HG02852 (cell line): ENCODE measurements around the gene CYP27B1.

ENCODE experiments used
- ATAC-seq: cut with Tn5 transposase; IDR thresholded peaks from one replicate; pipeline ENCODE4 v1.9.1; 2021; ENCODE audit warnings: mild to moderate bottlenecking, moderate library complexity; ENCODE audit not compliant: unreplicated experiment

CYP27B1 gene

GRCh38 chr12:57766464-57767304, at the start of gene CYP27B1:
CYP27B1 (minus strand) TSS chr12:57767078; CDS start chr12:57767041, 37 bp downstream.
- no peak for ATAC-seq

- ATAC-seq = no peak
These were observed 49.4 kb upstream of the CYP27B1 start for GRCh38 chr12:57816001-57816854.

GRCh38 chr12:57815177-57816000, 48.5 kb upstream of the CYP27B1 start:
- no peak for ATAC-seq

DNA sequence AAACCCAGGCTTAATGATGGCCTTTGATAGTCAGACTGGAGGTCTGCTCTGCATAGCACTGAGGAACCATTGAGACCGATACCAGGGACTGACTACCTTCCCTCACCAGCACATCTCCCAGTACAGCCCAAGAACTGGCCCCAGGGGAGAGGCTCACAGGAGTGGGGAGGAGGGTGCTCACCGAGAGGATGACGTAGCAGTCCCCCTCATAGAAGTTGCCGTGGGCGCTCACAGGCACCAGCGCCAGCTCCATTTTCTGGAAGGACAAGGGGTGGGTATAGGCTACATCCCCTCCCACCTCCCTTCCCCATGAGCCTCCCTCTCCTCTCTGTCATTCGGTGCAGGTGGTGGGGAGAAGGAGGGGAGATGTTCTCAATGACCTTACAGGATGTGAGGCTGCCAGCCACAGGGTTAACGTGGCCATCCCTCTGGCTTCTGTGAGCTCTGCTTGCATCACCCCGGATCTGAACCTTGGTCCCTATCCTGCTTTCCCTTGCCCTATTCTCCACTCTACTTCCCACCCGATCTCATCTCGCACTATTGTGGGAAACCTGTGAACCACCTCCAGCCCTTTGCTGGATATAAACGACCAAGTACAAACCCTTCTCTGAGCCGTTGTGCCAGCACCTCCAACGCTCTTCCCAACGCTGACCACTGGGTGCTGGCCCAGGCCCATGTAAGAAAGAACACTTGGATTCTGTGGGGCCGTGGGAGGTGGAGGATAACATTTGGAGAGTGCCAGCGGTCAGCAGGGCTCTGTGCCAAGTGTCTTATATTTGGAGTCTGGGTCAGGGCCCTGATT, 47.3 kb upstream of the CYP27B1 start:
- no peak for ATAC-seq

- no peak for ATAC-seq
These were observed 46.5 kb upstream of the CYP27B1 start for GRCh38 chr12:57813111-57813970.

DNA sequence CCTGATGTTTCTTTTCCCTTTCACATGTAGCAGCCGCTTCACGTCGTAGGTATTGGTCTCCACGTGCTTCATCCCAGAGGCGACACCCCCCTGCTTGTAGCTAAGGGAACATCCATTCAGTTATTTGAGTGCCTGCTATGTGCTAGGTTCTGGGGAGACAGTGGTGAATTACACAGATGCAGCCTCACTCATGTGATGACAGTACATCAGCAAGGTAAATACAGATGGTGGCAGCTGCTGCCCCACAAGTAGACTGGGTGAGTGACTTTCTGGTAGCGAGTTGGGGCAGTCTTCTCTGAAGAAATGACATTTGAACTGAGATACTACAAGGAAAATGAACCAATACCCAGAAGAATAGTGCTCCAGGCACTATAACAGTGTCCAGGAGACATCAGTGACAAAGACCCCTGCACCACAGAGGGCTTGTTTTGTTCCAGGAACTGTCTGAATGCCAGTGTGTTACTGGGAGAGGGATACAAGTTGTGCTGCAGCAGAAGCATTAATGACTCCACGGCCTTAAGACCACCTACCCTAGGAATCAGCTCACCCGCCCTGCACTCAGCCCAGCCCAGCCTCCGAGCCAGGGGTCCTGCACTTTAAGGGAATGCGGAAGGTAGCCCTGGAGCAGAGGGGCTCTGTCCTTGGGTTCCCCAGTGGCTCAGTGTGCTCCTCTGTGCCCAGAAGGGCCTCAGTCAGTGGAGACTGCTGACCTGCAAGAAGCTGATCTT, 44.3 kb upstream of the CYP27B1 start:
- no peak for ATAC-seq

DNA sequence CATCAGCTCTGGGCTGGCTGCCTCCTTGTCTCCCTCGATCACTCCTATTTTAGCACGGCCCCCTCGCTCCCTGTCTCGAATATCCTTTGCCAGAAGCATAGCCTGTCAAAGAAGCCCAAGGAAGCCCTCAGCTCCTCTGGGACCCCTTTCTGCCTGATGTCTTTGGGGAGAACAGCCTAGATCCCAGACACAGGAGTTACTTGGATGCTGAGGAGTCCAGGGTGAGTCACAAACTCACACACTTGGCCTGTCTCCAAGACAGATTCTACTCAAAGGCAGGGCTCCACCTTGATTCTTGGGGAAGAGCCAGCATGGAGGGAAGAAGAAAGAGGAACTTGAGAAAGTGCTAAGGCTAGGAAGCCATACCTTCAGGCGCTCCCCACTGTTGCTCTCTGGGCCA, 43.6 kb upstream of the CYP27B1 start:
- ATAC-seq = no peak

- ATAC-seq = no peak
These were observed 42.5 kb upstream of the CYP27B1 start for GRCh38 chr12:57809425-57809824.

DNA sequence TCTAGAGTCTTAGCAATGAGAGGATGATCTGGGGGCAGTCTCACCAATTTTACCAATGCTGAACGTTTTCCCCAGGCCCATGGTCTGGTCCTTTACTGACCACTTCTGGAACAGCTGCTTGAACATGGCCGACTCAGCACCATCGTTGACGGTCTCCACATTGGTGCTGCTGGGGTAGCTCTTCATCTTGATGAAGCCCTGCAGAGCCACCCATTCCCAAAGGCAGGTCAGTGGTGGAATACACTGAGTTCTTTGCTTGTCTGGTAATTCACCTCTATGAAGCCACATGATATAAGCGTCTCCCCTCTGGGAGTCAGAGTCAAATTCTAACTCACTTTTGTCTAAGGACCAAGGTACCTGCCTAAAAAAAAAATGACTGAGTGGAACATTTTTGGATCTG, 41.5 kb upstream of the CYP27B1 start:
- no peak for ATAC-seq

- ATAC-seq = no peak
These were observed 40.4 kb upstream of the CYP27B1 start for GRCh38 chr12:57807285-57807684.

GRCh38 chr12:57806677-57807076, 39.8 kb upstream of the CYP27B1 start:
- ATAC-seq = no peak

DNA sequence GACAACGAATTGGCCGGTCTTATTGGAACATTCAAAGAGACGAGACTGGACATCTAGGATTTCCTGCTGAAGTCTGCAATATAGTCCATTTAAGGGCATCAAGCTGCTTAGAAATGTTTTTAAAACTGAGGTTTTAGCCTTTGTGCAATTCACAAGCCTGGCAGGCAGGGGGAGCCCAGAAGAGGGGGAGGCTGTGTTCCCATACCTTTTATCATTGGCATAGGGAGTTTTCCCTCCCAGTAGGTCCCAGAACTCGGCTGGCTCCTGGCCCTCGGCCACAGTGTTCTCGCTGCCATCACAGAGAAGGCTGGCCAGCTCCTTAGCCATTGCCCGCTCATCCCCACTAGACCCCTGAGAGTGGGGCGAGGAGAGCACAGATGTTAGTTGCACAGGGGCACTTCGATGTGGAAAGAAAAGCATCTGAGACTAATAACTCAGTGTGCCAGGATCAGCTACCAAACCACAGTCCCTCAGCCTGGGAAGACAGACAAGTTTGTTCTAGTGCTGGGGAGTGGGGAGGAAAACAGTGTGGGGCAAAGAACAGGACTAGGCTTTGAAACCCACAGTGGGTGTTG, 36.5 kb upstream of the CYP27B1 start:
- no peak for ATAC-seq

DNA sequence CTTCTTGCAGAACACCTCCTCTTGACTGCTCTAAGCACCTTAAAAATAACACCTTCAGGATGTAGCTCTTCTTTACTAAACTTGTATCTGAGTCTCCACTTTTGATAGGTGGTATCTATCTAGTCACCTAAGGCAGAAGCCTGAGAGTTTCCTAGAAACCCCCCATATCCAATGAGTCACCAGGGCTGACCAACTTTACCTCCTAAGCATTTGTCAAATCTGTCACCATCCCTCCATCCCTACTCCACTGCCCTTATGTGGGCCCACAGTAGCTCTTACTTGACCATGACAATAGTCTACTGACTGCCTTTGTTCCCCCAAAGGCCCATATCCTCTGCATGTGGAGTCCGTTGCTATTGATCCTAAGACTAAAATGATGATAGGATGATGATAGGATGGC, 35.7 kb upstream of the CYP27B1 start:
- ATAC-seq = no peak

GRCh38 chr12:57800965-57801364, 34.1 kb upstream of the CYP27B1 start:
- no peak for ATAC-seq

DNA sequence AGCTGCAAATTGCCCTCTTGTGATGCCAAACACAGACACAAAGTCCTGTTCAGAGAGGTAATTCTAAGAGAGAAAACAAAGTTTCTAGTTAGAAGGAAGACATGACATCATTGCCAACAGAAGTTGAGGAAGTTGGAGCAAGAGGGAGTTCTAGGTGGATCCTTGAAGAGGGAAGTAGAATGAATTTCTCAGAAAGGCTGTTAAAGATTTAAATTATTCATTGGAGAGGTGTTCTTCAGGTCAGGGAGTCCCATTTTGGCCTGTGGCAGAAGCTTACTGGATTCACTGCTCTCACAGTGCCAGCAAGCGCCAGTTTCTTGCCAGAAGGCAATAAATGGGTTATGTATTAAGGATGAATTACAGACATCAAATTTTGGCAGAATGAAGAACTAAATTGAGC, 31.1 kb upstream of the CYP27B1 start:
- no peak for ATAC-seq

GRCh38 chr12:57796996-57797395, 30.1 kb upstream of the CYP27B1 start:
- ATAC-seq = no peak

GRCh38 chr12:57795354-57795753, 28.5 kb upstream of the CYP27B1 start:
- ATAC-seq = no peak

- no peak for ATAC-seq
These were observed 27.0 kb upstream of the CYP27B1 start for GRCh38 chr12:57793920-57794319.
